ENCODE results near the gene PKNOX1. TPM values are rescaled to one million over a fixed set of nuclear protein-coding genes. Genes with fewer than 3 reads are reported as not detected.
A peak's percentile ranks its signal among the peaks of the same experiment; 100 is the strongest.
"Not testable (repeated sequence)": the region's sequence is repeated elsewhere in the genome, so short reads cannot be mapped to it uniquely, and the experiment has no call there.

PKNOX1 gene
- total and polyA plus RNA-seq, 2 donors from 2014 or later = 7.9 to 25.2 TPM

GRCh38 chr21:43001316-43001715, 27.0 kb downstream of the PKNOX1 start:
- peak in 1 of 5 donors; percentile 43 for DNase-seq
- intact Hi-C loops (cut with DNase I) = no loop called here
- FAIRE-seq = no peak
- no peak overlapping the region for H3K9ac ChIP-seq (ENCODE audit: low read length in 3 of 3)
- H3K36me3 ChIP-seq (ENCODE audit: control insufficient read depth in 2 of 3, insufficient read depth in 3 of 3, low read length in 3 of 3) = no peaks in the 10 kb centered on the region
- no peak for TF ChIP-seq CTCF (IDR thresholded peaks at IDR 0.05; ENCODE audit: borderline replicate concordance, extremely low read depth, insufficient read depth)
- no peaks in the 10 kb centered on the region for H3K27me3 ChIP-seq (ENCODE audit: control insufficient read depth, insufficient read depth, low read length)
- peaks cover 0 to 3% (median 0%) of the 10 kb centered on the region in 3 donors for H3K4me1 ChIP-seq (ENCODE audit: control insufficient read depth in 2 of 3, insufficient read depth in 2 of 3, low read depth in 1 of 3, low read length in 3 of 3)
- no peak overlapping the region for H3K4me3 ChIP-seq (ENCODE audit: low read length in 3 of 3)
- H3K9me3 ChIP-seq (ENCODE audit: control insufficient read depth in 2 of 3, insufficient read depth in 1 of 3, low read length in 3 of 3) = no peaks in the 10 kb centered on the region
- H3K27ac ChIP-seq (ENCODE audit: low read depth in 2 of 2, low read length in 2 of 2) = peak overlapping the region in 1 of 2 donors; percentile 11

- Histone ChIP-seq H3K27ac (ENCODE audit: low read depth in 2 of 2, low read length in 2 of 2) (no peak overlapping the region), H3K9ac (ENCODE audit: low read length in 3 of 3) (no peak overlapping the region), H3K27me3 (ENCODE audit: control insufficient read depth, insufficient read depth, low read length) (no peaks in the 10 kb centered on the region), H3K4me3 (ENCODE audit: low read length in 3 of 3) (no peak overlapping the region), H3K9me3 (ENCODE audit: control insufficient read depth in 2 of 3, insufficient read depth in 1 of 3, low read length in 3 of 3) (no peaks in the 10 kb centered on the region), H3K4me1 (ENCODE audit: control insufficient read depth in 2 of 3, insufficient read depth in 2 of 3, low read depth in 1 of 3, low read length in 3 of 3) (peaks cover 0 to 3% (median 3%) of the 10 kb centered on the region in 3 donors), H3K36me3 (ENCODE audit: control insufficient read depth in 2 of 3, insufficient read depth in 3 of 3, low read length in 3 of 3) (peaks cover 2 to 7% (median 3%) of the 10 kb centered on the region in 3 donors)
- intact Hi-C loops (cut with DNase I) = no loop called here
- TF ChIP-seq CTCF (IDR thresholded peaks at IDR 0.05; ENCODE audit: borderline replicate concordance, extremely low read depth, insufficient read depth) = no peak
- no peak for DNase-seq
- no peak for FAIRE-seq
Observed at GRCh38 chr21:43004926-43005325, 30.6 kb downstream of the PKNOX1 start.

GRCh38 chr21:43005635-43006034, 31.3 kb downstream of the PKNOX1 start:
- no peaks in the 10 kb centered on the region for H3K27me3 ChIP-seq (ENCODE audit: control insufficient read depth, insufficient read depth, low read length)
- intact Hi-C loops (cut with DNase I) = no loop called here
- H3K27ac ChIP-seq (ENCODE audit: low read depth in 2 of 2, low read length in 2 of 2) = no peak overlapping the region
- H3K4me3 ChIP-seq (ENCODE audit: low read length in 3 of 3) = no peak overlapping the region
- H3K4me1 ChIP-seq (ENCODE audit: control insufficient read depth in 2 of 3, insufficient read depth in 2 of 3, low read depth in 1 of 3, low read length in 3 of 3) = peaks cover 0 to 3% (median 3%) of the 10 kb centered on the region in 3 donors
- FAIRE-seq (no peak), DNase-seq (no peak)
- no peak for TF ChIP-seq CTCF (IDR thresholded peaks at IDR 0.05; ENCODE audit: borderline replicate concordance, extremely low read depth, insufficient read depth)
- peaks cover 2 to 7% (median 3%) of the 10 kb centered on the region in 3 donors for H3K36me3 ChIP-seq (ENCODE audit: control insufficient read depth in 2 of 3, insufficient read depth in 3 of 3, low read length in 3 of 3)
- H3K9ac ChIP-seq (ENCODE audit: low read length in 3 of 3) = no peak overlapping the region
- no peaks in the 10 kb centered on the region for H3K9me3 ChIP-seq (ENCODE audit: control insufficient read depth in 2 of 3, insufficient read depth in 1 of 3, low read length in 3 of 3)

GRCh38 chr21:43006051-43006873, 31.9 kb downstream of the PKNOX1 start:
- H3K27me3 ChIP-seq (ENCODE audit: control insufficient read depth, insufficient read depth, low read length); H3K4me3 ChIP-seq (ENCODE audit: low read length in 3 of 3); H3K4me1 ChIP-seq (ENCODE audit: control insufficient read depth in 2 of 3, insufficient read depth in 2 of 3, low read depth in 1 of 3, low read length in 3 of 3); H3K27ac ChIP-seq (ENCODE audit: low read depth in 2 of 2, low read length in 2 of 2); H3K9ac ChIP-seq (ENCODE audit: low read length in 3 of 3); H3K36me3 ChIP-seq (ENCODE audit: control insufficient read depth in 2 of 3, insufficient read depth in 3 of 3, low read length in 3 of 3); FAIRE-seq; intact Hi-C loops (cut with DNase I); H3K9me3 ChIP-seq (ENCODE audit: control insufficient read depth in 2 of 3, insufficient read depth in 1 of 3, low read length in 3 of 3): not testable (repeated sequence)
- DNase-seq = peak in 2 of 5 donors; percentile 21 to 31

Measured in kidney (tissue), 14 donors.